Testis (tissue), 3 donors: ENCODE measurements around the gene SLC29A1. TPM values are rescaled to one million over a fixed set of nuclear protein-coding genes. Genes with fewer than 3 reads are reported as not detected.
"Not testable (repeated sequence)": the region's sequence is repeated elsewhere in the genome, so short reads cannot be mapped to it uniquely, and the experiment has no call there.

Experiments used
- DNase-seq: peaks from one replicate; pipeline ENCODE4 v3.0.0-alpha.2; 2019
- H3K27ac ChIP-seq, 2 donors: fragments of 200-600 bp; sonication (generic); one replicate each; pipeline ENCODE4 v1.5.1; 2019
- H3K27me3 ChIP-seq: fragments of 200-600 bp; sonication (generic); one replicate; pipeline ENCODE4 v1.5.1; 2019
- H3K36me3 ChIP-seq: fragments of 200-600 bp; sonication (generic); one replicate; pipeline ENCODE4 v1.5.1; 2017; ENCODE audit warnings: low read depth; ENCODE audit errors: missing control alignments
- H3K4me1 ChIP-seq: fragments of 200-600 bp; sonication (generic); one replicate; pipeline ENCODE4 v1.5.1; 2019
- H3K4me3 ChIP-seq, 2 donors: fragments of 200-600 bp; sonication (generic); one replicate each; pipeline ENCODE4 v1.5.1; 2017 to 2019
- H3K9me3 ChIP-seq: fragments of 200-600 bp; sonication (generic); one replicate; pipeline ENCODE4 v1.5.1; 2017
- POLR2A ChIP-seq: fragments of 450-650 bp; IDR thresholded peaks from one replicate; pipeline ENCODE4 v1.6.1; 2017; ENCODE audit warnings: antibody characterized with exemption, mild to moderate bottlenecking, moderate library complexity
- WGBS, 2 donors: methylation state at CpG; one replicate each; pipeline ENCODE4 v1.1.5; 2018; 5-methylcytosine and 5-hydroxymethylcytosine counted together
- intact Hi-C: fragments of 100-400 bp; cut with DNase I; formaldehyde crosslinking; loops from one replicate; pipeline ENCODE4 v1.15.1; 2023; ENCODE audit warnings: low total_unique reads
- polyA plus RNA-seq: library from polyadenylated mRNA; stranded (reverse); fragments of 350-450 nt; fragmentation: Illumina TruSeq; extraction: RNeasy Lipid Tissue Mini Kit (QIAGEN cat#74804); gene quantifications from one replicate; pipeline ENCODE4 v1.2.3, GENCODE V29; 2014; ENCODE audit warnings: low read depth, low replicate concordance; ENCODE audit not compliant: insufficient read depth
- total RNA-seq, 2 donors: library from RNA; depleted of rRNA; stranded (reverse); fragments of >200 nt; gene quantifications; one replicate each; pipeline ENCODE4 v1.2.3, GENCODE V29; 2016
- TF ChIP-seq, protein P1 (sequence below), 3 experiments: fragments of 450-650 bp in 2 of 3; fragments of 200-600 bp in 1 of 3; sonication (generic) in 1 of 3; IDR thresholded peaks; one replicate each; pipeline ENCODE4 v1.5.1; 2016 to 2019; ENCODE audit warnings: antibody characterized with exemption in 3 of 3, mild to moderate bottlenecking in 2 of 3, moderate library complexity in 1 of 3

Gene SLC29A1
- total and polyA plus RNA-seq, 3 donors from 2014 or later, result 41.2 to 70.0 (median 51.3) TPM

DNA sequence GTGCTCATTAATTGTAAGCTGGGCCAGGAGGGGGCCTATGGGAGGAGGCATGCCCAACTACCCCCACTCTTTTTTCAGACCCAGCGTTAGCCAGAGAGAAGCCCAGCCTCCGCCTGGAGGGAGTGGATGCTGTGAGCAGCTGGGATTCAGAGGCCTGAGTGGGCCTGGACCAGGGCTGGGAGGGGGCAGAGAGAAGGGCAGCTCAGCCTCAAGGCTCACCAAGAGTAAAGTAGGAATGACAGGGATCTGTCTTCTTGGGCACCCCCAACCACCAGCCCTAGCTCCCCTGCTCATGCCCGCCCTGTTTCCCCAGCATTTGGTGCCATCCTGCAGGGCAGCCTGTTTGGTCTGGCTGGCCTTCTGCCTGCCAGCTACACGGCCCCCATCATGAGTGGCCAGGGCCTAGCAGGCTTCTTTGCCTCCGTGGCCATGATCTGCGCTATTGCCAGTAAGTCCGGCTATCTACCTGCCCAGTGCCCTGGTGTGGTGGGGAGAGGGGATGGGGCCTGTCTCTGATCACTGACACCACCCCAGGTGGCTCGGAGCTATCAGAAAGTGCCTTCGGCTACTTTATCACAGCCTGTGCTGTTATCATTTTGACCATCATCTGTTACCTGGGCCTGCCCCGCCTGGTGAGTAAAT lies 6.8 kb downstream of the SLC29A1 start:
- no peaks in the 10 kb centered on the region for H3K27me3 ChIP-seq
- H3K4me1 ChIP-seq, result peaks cover 66% of the 10 kb centered on the region
- intact Hi-C loops, result loop anchor here (10.0 kb wide), 1 partner anchor 55 kb away; no protein-coding TSS in a partner anchor
- no peaks in the 10 kb centered on the region for H3K9me3 ChIP-seq
- 73 to 85% methylated on average over 5 to 10 of the region's 10 CpGs for WGBS, 2 donors
- no peak for DNase-seq
- no peak overlapping the region for H3K4me3 ChIP-seq
- H3K36me3 ChIP-seq, result no peaks in the 10 kb centered on the region
- H3K27ac ChIP-seq, result peak overlapping the region; percentile 20 to 58
- no peak for TF ChIP-seq POLR2A

DNA sequence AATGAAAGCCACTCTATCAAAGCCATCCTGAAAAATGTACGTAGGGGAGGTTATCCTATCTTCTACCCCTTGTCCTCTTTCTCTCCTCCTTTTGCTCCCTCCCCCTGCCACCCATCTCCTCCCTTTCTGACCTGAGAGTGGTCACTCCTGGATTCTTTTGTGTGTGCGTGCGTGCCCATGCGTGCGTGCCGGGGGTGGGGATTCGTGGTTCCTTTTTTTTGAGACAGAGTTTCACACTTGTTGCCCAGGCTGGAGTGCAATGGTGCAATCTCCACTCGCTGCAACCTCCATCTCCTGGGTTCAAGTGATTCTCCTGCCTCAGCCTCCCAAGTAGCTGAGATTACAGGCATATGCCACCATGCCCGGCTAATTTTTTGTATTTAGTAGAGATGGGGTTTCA lies 8.0 kb downstream of the SLC29A1 start:
- not testable (repeated sequence) for H3K9me3 ChIP-seq, DNase-seq, H3K27me3 ChIP-seq, H3K36me3 ChIP-seq, H3K4me3 ChIP-seq, H3K27ac ChIP-seq
- intact Hi-C loops, result loop anchor here (10.0 kb wide), 1 partner anchor 57 kb away; no protein-coding TSS in a partner anchor
- peaks cover 60% of the 10 kb centered on the region for H3K4me1 ChIP-seq
- WGBS, 2 donors, result 88 to 96% methylated on average over 9 of the region's 9 CpGs

DNA sequence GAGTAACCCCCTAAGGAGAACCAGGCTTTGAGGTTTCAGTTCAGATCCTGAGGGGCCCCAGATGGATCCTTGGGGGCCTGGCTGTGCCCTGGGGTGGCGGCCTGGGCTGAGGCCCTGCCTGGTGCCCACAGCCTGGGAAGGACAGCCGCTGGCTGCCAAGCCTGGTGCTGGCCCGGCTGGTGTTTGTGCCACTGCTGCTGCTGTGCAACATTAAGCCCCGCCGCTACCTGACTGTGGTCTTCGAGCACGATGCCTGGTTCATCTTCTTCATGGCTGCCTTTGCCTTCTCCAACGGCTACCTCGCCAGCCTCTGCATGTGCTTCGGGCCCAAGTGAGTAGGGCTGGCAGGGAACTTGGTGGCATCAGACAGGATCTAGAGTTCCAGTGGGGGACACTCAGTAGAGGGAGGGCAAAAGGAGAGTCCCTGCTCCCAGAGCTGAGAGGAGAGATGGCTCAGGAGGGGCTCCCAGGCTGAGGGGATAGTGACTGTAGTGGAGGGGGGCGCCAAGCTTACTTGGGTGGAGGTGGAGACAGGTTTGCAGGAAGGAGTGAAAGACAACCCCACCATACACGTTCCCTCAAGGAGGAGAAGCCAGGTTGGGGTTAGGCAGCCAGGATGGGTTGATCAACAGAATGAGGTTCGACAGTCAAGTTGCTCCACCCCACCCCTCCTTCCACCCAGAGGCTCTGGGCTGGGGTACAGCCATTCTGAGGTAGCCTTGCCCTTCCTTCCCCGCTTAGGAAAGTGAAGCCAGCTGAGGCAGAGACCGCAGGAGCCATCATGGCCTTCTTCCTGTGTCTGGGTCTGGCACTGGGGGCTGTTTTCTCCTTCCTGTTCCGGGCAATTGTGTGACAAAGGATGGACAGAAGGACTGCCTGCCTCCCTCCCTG lies 9.5 kb downstream of the SLC29A1 start:
- Histone ChIP-seq H3K9me3 (no peaks in the 10 kb centered on the region), H3K27me3 (no peaks in the 10 kb centered on the region), H3K4me1 (peaks cover 50% of the 10 kb centered on the region), H3K27ac (peak overlapping the region; percentile 52 to 75), H3K4me3 (no peak overlapping the region), H3K36me3 (no peaks in the 10 kb centered on the region)
- intact Hi-C loops, result loop anchor here (10.0 kb wide), 1 partner anchor 58 kb away; no protein-coding TSS in a partner anchor
- TF ChIP-seq, protein P1, sequence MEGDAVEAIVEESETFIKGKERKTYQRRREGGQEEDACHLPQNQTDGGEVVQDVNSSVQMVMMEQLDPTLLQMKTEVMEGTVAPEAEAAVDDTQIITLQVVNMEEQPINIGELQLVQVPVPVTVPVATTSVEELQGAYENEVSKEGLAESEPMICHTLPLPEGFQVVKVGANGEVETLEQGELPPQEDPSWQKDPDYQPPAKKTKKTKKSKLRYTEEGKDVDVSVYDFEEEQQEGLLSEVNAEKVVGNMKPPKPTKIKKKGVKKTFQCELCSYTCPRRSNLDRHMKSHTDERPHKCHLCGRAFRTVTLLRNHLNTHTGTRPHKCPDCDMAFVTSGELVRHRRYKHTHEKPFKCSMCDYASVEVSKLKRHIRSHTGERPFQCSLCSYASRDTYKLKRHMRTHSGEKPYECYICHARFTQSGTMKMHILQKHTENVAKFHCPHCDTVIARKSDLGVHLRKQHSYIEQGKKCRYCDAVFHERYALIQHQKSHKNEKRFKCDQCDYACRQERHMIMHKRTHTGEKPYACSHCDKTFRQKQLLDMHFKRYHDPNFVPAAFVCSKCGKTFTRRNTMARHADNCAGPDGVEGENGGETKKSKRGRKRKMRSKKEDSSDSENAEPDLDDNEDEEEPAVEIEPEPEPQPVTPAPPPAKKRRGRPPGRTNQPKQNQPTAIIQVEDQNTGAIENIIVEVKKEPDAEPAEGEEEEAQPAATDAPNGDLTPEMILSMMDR (IDR thresholded peaks at IDR 0.05), result no peak
- no peak for TF ChIP-seq POLR2A
- WGBS, 2 donors, result 79 to 89% methylated on average over 7 to 16 of the region's 16 CpGs
- no peak for DNase-seq

DNA sequence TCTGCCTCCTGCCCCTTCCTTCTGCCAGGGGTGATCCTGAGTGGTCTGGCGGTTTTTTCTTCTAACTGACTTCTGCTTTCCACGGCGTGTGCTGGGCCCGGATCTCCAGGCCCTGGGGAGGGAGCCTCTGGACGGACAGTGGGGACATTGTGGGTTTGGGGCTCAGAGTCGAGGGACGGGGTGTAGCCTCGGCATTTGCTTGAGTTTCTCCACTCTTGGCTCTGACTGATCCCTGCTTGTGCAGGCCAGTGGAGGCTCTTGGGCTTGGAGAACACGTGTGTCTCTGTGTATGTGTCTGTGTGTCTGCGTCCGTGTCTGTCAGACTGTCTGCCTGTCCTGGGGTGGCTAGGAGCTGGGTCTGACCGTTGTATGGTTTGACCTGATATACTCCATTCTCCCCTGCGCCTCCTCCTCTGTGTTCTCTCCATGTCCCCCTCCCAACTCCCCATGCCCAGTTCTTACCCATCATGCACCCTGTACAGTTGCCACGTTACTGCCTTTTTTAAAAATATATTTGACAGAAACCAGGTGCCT lies 10.2 kb downstream of the SLC29A1 start:
- DNase-seq, result no peak
- peak overlapping the region; percentile 52 to 75 for H3K27ac ChIP-seq
- H3K4me3 ChIP-seq, result no peak overlapping the region
- H3K4me1 ChIP-seq, result peaks cover 43% of the 10 kb centered on the region
- H3K9me3 ChIP-seq, result no peaks in the 10 kb centered on the region
- 55 to 59% methylated on average over 14 of the region's 14 CpGs for WGBS, 2 donors
- no peaks in the 10 kb centered on the region for H3K36me3 ChIP-seq
- TF ChIP-seq, protein P1 (IDR thresholded peaks at IDR 0.05), result no peak
- TF ChIP-seq POLR2A, result no peak
- no peaks in the 10 kb centered on the region for H3K27me3 ChIP-seq
- intact Hi-C loops, result loop anchor here (10.0 kb wide), 1 partner anchor 59 kb away; no protein-coding TSS in a partner anchor

DNA sequence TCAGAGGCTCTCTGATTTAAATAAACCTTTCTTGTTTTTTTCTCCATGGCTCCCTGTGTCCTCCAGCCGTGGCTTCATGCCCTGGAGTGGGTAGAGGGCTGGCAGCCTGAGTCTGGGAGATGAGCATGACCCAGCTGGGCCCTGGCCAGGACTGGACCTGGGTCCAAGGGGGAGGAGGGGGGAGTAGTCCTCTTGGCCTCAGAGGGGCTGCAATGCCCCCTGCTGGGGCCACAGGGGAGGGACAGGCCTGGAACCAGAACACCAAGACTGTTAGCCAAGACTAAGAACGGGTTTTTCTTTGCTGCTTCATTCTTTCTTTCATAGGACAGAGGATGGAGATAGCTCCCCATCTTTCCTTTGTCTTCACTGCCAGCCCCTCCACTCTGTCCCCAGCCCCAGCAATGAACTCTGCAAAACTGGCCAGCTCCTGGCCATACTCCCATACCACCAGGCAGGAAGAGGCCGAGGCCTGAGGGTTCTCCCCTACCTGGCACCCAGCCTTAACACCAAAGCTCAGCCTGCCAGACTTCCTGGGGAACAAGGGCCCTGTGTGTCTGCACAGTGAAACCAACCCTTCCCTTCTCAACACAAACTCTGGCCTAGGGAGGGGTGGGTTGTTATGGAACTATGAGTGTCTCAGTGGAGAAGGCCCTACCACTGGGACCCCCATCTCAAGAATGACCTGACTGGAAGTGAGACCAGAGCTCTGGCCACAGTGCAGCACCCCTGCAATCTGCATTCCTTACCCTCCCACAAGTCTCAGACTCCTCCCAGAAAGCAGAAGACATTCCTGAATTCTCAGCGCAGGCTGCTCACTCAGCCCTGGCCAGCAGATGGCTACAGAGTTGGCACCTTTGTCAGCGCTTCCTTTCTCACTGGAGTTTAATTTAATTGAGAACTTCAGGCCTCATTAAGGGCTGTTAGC lies 11.0 kb downstream of the SLC29A1 start:
- Histone ChIP-seq H3K27ac (peak overlapping the region; percentile 52 to 75), H3K4me1 (peaks cover 36% of the 10 kb centered on the region), H3K36me3 (no peaks in the 10 kb centered on the region), H3K4me3 (no peak overlapping the region), H3K9me3 (no peaks in the 10 kb centered on the region), H3K27me3 (no peaks in the 10 kb centered on the region)
- 21 to 27% methylated on average over 4 to 5 of the region's 5 CpGs for WGBS, 2 donors
- intact Hi-C loops, result loop anchor here (10.0 kb wide), 1 partner anchor 60 kb away; no protein-coding TSS in a partner anchor
- DNase-seq, result peak; percentile 85
- TF ChIP-seq, protein P1 (IDR thresholded peaks at IDR 0.05), result peak; percentile 65 to 72 (median 68)
- no peak for TF ChIP-seq POLR2A
